ENCODE results near the gene PCSK6.

DNA sequence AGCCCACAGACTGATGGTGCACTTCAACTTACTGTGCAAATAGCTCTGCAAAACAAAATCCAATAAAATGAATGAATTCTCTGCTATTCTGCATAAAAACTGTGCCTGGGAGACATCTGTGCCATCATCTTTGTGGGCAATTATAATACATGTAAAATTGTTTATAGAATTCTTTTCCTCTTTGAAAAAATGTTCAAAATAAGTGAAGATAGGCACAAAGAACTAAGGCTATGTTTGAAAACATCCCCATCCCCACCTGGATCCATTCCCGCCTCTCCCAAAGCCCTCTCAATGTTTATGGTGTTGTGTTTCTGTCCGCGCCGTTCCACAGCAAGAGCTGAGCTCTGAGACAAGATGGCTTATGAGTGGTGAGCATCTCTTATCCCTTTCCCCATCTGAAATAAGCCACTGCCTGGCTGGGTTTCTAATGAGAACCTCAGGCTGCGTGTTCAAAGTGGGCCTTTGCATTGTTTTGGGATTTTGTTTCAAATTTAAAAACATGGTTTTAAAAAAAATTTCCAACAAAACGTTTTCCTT is 172.1 kb downstream of the PCSK6 start:
- TF ChIP-seq, protein P1, sequence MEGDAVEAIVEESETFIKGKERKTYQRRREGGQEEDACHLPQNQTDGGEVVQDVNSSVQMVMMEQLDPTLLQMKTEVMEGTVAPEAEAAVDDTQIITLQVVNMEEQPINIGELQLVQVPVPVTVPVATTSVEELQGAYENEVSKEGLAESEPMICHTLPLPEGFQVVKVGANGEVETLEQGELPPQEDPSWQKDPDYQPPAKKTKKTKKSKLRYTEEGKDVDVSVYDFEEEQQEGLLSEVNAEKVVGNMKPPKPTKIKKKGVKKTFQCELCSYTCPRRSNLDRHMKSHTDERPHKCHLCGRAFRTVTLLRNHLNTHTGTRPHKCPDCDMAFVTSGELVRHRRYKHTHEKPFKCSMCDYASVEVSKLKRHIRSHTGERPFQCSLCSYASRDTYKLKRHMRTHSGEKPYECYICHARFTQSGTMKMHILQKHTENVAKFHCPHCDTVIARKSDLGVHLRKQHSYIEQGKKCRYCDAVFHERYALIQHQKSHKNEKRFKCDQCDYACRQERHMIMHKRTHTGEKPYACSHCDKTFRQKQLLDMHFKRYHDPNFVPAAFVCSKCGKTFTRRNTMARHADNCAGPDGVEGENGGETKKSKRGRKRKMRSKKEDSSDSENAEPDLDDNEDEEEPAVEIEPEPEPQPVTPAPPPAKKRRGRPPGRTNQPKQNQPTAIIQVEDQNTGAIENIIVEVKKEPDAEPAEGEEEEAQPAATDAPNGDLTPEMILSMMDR (IDR thresholded peaks at IDR 0.05; ENCODE audit: insufficient read depth, low read length, poor library complexity, severe bottlenecking): no peak
- no peak for TF ChIP-seq EZH2phosphoT487 (conservative IDR thresholded peaks at IDR 0.05; ENCODE audit: low read length)
